Breast epithelium (tissue), 3 donors: ENCODE measurements around the gene SLC39A1.

ENCODE experiments used
- POLR2A ChIP-seq: fragments of 450-650 bp; IDR thresholded peaks from one replicate; pipeline ENCODE4 v1.6.1; 2016; ENCODE audit warnings: antibody characterized with exemption, mild to moderate bottlenecking, moderate library complexity
- TF ChIP-seq, protein P1 (sequence below), 3 donors: fragments of 450-650 bp; IDR thresholded peaks; one replicate each; pipeline ENCODE4 v1.5.1; 2016 to 2017; ENCODE audit warnings: antibody characterized with exemption in 3 of 3, mild to moderate bottlenecking in 3 of 3, moderate library complexity in 3 of 3

- TF ChIP-seq POLR2A = no peak
- TF ChIP-seq, protein P1, sequence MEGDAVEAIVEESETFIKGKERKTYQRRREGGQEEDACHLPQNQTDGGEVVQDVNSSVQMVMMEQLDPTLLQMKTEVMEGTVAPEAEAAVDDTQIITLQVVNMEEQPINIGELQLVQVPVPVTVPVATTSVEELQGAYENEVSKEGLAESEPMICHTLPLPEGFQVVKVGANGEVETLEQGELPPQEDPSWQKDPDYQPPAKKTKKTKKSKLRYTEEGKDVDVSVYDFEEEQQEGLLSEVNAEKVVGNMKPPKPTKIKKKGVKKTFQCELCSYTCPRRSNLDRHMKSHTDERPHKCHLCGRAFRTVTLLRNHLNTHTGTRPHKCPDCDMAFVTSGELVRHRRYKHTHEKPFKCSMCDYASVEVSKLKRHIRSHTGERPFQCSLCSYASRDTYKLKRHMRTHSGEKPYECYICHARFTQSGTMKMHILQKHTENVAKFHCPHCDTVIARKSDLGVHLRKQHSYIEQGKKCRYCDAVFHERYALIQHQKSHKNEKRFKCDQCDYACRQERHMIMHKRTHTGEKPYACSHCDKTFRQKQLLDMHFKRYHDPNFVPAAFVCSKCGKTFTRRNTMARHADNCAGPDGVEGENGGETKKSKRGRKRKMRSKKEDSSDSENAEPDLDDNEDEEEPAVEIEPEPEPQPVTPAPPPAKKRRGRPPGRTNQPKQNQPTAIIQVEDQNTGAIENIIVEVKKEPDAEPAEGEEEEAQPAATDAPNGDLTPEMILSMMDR (IDR thresholded peaks at IDR 0.05) = no peak
These were observed 22.6 kb downstream of the SLC39A1 start for GRCh38 chr1:153940756-153941155.
